ENCODE data around the gene PTPRO.

PTPRO gene

GRCh38 chr12:15545334-15545733, 223.0 kb downstream of the PTPRO start:
- no peak for TF ChIP-seq TAF1 (IDR thresholded peaks at IDR 0.05; ENCODE audit: borderline replicate concordance, low read depth, low read length)
- TF ChIP-seq POLR2AphosphoS5 (IDR thresholded peaks at IDR 0.05; ENCODE audit: low read depth, low read length), result no peak
- TF ChIP-seq POLR2A (IDR thresholded peaks at IDR 0.05; ENCODE audit: low read depth, low read length), result no peak
- DNase-seq (ENCODE audit: insufficient read length), result no peak
- no peak for FAIRE-seq

GRCh38 chr12:15546102-15546701, 223.9 kb downstream of the PTPRO start:
- TF ChIP-seq POLR2AphosphoS5 (IDR thresholded peaks at IDR 0.05; ENCODE audit: low read depth, low read length) (no peak), TAF1 (IDR thresholded peaks at IDR 0.05; ENCODE audit: borderline replicate concordance, low read depth, low read length) (no peak), POLR2A (IDR thresholded peaks at IDR 0.05; ENCODE audit: low read depth, low read length) (no peak)
- DNase-seq (ENCODE audit: insufficient read length) (no peak), FAIRE-seq (peak; percentile 89)

- DNase-seq (ENCODE audit: insufficient read length), result no peak
- no peak for FAIRE-seq
- TF ChIP-seq POLR2A (IDR thresholded peaks at IDR 0.05; ENCODE audit: low read depth, low read length), result no peak
- TF ChIP-seq POLR2AphosphoS5 (IDR thresholded peaks at IDR 0.05; ENCODE audit: low read depth, low read length), result no peak
- TF ChIP-seq TAF1 (IDR thresholded peaks at IDR 0.05; ENCODE audit: borderline replicate concordance, low read depth, low read length), result no peak
These were observed 224.8 kb downstream of the PTPRO start for GRCh38 chr12:15547063-15547462.

GRCh38 chr12:15547691-15548090, 225.4 kb downstream of the PTPRO start:
- TF ChIP-seq TAF1 (IDR thresholded peaks at IDR 0.05; ENCODE audit: borderline replicate concordance, low read depth, low read length), result no peak
- FAIRE-seq (no peak), DNase-seq (ENCODE audit: insufficient read length) (no peak)

GRCh38 chr12:15550793-15551192, 228.5 kb downstream of the PTPRO start:
- no peak for FAIRE-seq
- no peak for DNase-seq (ENCODE audit: insufficient read length)
- TF ChIP-seq POLR2AphosphoS5 (IDR thresholded peaks at IDR 0.05; ENCODE audit: low read depth, low read length), result no peak
- no peak for TF ChIP-seq POLR2A (IDR thresholded peaks at IDR 0.05; ENCODE audit: low read depth, low read length)
- no peak for TF ChIP-seq TAF1 (IDR thresholded peaks at IDR 0.05; ENCODE audit: borderline replicate concordance, low read depth, low read length)

GRCh38 chr12:15555446-15555845, 233.1 kb downstream of the PTPRO start:
- FAIRE-seq, result no peak
- TF ChIP-seq TAF1 (IDR thresholded peaks at IDR 0.05; ENCODE audit: borderline replicate concordance, low read depth, low read length) (no peak), POLR2AphosphoS5 (IDR thresholded peaks at IDR 0.05; ENCODE audit: low read depth, low read length) (no peak), POLR2A (IDR thresholded peaks at IDR 0.05; ENCODE audit: low read depth, low read length) (no peak)
- no peak for DNase-seq (ENCODE audit: insufficient read length)

- no peak for DNase-seq (ENCODE audit: insufficient read length)
- no peak for TF ChIP-seq TAF1 (IDR thresholded peaks at IDR 0.05; ENCODE audit: borderline replicate concordance, low read depth, low read length)
- no peak for TF ChIP-seq POLR2A (IDR thresholded peaks at IDR 0.05; ENCODE audit: low read depth, low read length)
- no peak for TF ChIP-seq POLR2AphosphoS5 (IDR thresholded peaks at IDR 0.05; ENCODE audit: low read depth, low read length)
- no peak for FAIRE-seq
These were observed 234.2 kb downstream of the PTPRO start for GRCh38 chr12:15556411-15557102.

- no peak for DNase-seq (ENCODE audit: insufficient read length)
- no peak for FAIRE-seq
- TF ChIP-seq POLR2A (IDR thresholded peaks at IDR 0.05; ENCODE audit: low read depth, low read length), result no peak
- no peak for TF ChIP-seq TAF1 (IDR thresholded peaks at IDR 0.05; ENCODE audit: borderline replicate concordance, low read depth, low read length)
- TF ChIP-seq POLR2AphosphoS5 (IDR thresholded peaks at IDR 0.05; ENCODE audit: low read depth, low read length), result no peak
These were observed 236.7 kb downstream of the PTPRO start for GRCh38 chr12:15558915-15559528.

GRCh38 chr12:15561396-15561795, 239.1 kb downstream of the PTPRO start:
- DNase-seq (ENCODE audit: insufficient read length) (no peak), FAIRE-seq (no peak)
- TF ChIP-seq POLR2A (IDR thresholded peaks at IDR 0.05; ENCODE audit: low read depth, low read length) (no peak), TAF1 (IDR thresholded peaks at IDR 0.05; ENCODE audit: borderline replicate concordance, low read depth, low read length) (no peak), POLR2AphosphoS5 (IDR thresholded peaks at IDR 0.05; ENCODE audit: low read depth, low read length) (no peak)

- FAIRE-seq, result peak; percentile 30
- no peak for TF ChIP-seq POLR2A (IDR thresholded peaks at IDR 0.05; ENCODE audit: low read depth, low read length)
- no peak for TF ChIP-seq POLR2AphosphoS5 (IDR thresholded peaks at IDR 0.05; ENCODE audit: low read depth, low read length)
- no peak for TF ChIP-seq TAF1 (IDR thresholded peaks at IDR 0.05; ENCODE audit: borderline replicate concordance, low read depth, low read length)
These were observed 240.0 kb downstream of the PTPRO start for GRCh38 chr12:15562263-15562662.

GRCh38 chr12:15563663-15564062, 241.4 kb downstream of the PTPRO start:
- FAIRE-seq, result peak; percentile 73
- TF ChIP-seq POLR2AphosphoS5 (IDR thresholded peaks at IDR 0.05; ENCODE audit: low read depth, low read length), result no peak
- TF ChIP-seq TAF1 (IDR thresholded peaks at IDR 0.05; ENCODE audit: borderline replicate concordance, low read depth, low read length), result no peak
- no peak for TF ChIP-seq POLR2A (IDR thresholded peaks at IDR 0.05; ENCODE audit: low read depth, low read length)

More at GRCh38 chr12:15562263-15562662, 240.0 kb downstream of the PTPRO start:
- no peak for DNase-seq (ENCODE audit: insufficient read length)

GRCh38 chr12:15574353-15574752, 252.0 kb downstream of the PTPRO start:
- TF ChIP-seq POLR2AphosphoS5 (IDR thresholded peaks at IDR 0.05; ENCODE audit: low read depth, low read length) (no peak), TAF1 (IDR thresholded peaks at IDR 0.05; ENCODE audit: borderline replicate concordance, low read depth, low read length) (no peak), POLR2A (IDR thresholded peaks at IDR 0.05; ENCODE audit: low read depth, low read length) (no peak)
- no peak for FAIRE-seq

More at GRCh38 chr12:15563663-15564062, 241.4 kb downstream of the PTPRO start:
- DNase-seq (ENCODE audit: insufficient read length), result no peak

More at GRCh38 chr12:15574353-15574752, 252.0 kb downstream of the PTPRO start:
- DNase-seq (ENCODE audit: insufficient read length), result no peak
